Mucosa of stomach (tissue), 1 donor: Measurements from ENCODE around the gene PTPRE.
A peak's percentile ranks its signal among the peaks of the same experiment; 100 is the strongest.

ENCODE experiments used
- H3K27me3 ChIP-seq: one replicate; pipeline ENCODE4 v1.7.0; 2013; ENCODE audit warnings: mild to moderate bottlenecking, low read length; ENCODE audit not compliant: control insufficient read depth, insufficient read depth
- H3K36me3 ChIP-seq: one replicate; pipeline ENCODE4 v1.7.0; 2013; ENCODE audit warnings: low read length; ENCODE audit not compliant: control insufficient read depth, insufficient read depth
- H3K4me1 ChIP-seq: one replicate; pipeline ENCODE4 v1.7.0; 2013; ENCODE audit warnings: mild to moderate bottlenecking, low read length; ENCODE audit not compliant: control insufficient read depth, insufficient read depth
- H3K4me3 ChIP-seq: one replicate; pipeline ENCODE4 v1.7.0; 2013; ENCODE audit warnings: low read length
- H3K9ac ChIP-seq: one replicate; pipeline ENCODE4 v1.7.0; 2013; ENCODE audit warnings: mild to moderate bottlenecking, low read length, moderate library complexity
- H3K9me3 ChIP-seq: one replicate; pipeline ENCODE4 v1.7.0; 2013; ENCODE audit warnings: mild to moderate bottlenecking, low read length, moderate library complexity; ENCODE audit not compliant: control insufficient read depth
- donor health status: Pancreatic carcinoma.

The PTPRE gene

GRCh38 chr10:128035557-128035973 is 128.7 kb downstream of the PTPRE start:
- Histone ChIP-seq H3K4me1 (peaks cover 9% of the 10 kb centered on the region), H3K4me3 (no peak overlapping the region), H3K9ac (no peak overlapping the region), H3K27me3 (no peaks in the 10 kb centered on the region), H3K36me3 (no peaks in the 10 kb centered on the region), H3K9me3 (no peaks in the 10 kb centered on the region)

- H3K4me1 ChIP-seq, result peaks cover 9% of the 10 kb centered on the region
- no peak overlapping the region for H3K9ac ChIP-seq
- H3K27me3 ChIP-seq, result no peaks in the 10 kb centered on the region
- H3K9me3 ChIP-seq, result no peaks in the 10 kb centered on the region
- no peak overlapping the region for H3K4me3 ChIP-seq
- H3K36me3 ChIP-seq, result no peaks in the 10 kb centered on the region
Observed at GRCh38 chr10:128036011-128036615, 129.2 kb downstream of the PTPRE start.

DNA sequence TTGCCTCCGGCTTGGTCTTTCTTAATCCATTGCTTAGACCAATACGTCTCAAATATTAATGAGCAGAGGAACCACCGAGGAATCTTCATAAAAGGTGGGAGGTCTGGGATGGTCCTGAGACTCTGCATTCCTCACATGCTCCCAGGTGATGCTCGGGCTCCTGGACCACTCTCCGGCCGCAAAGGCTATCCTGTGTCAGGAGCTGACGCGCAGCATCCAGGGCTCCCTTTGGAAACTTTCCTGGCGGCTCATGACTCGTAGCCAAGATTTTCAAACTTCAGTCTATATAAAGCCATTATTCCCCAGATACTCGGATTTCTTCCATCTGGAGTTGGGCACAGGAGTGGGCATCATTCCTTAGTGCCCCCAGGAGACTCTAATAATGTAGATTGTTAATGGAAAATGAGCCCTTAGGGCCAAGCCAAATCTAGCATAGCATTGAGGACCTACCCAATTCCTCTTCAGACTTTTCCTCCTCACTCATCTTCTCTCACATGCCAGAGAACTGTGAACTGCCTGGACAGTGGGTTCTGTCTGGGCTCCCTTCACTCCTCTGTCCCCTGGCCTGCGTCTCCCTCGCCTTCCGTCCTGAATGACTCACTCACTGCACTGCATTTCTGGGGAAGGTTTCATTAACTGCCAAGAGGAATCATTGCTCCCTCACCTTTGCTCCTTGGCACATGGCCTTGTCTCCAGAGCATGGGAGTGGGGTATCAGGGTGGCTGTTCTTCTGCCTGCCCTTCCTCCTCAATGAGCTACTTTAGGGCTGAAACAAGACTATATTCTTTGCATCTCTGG is 130.0 kb downstream of the PTPRE start:
- no peaks in the 10 kb centered on the region for H3K36me3 ChIP-seq
- peak overlapping the region; percentile 25 for H3K9ac ChIP-seq
- H3K4me3 ChIP-seq, result no peak overlapping the region
- peaks cover 9% of the 10 kb centered on the region for H3K4me1 ChIP-seq
- H3K9me3 ChIP-seq, result no peaks in the 10 kb centered on the region
- H3K27me3 ChIP-seq, result no peaks in the 10 kb centered on the region

DNA sequence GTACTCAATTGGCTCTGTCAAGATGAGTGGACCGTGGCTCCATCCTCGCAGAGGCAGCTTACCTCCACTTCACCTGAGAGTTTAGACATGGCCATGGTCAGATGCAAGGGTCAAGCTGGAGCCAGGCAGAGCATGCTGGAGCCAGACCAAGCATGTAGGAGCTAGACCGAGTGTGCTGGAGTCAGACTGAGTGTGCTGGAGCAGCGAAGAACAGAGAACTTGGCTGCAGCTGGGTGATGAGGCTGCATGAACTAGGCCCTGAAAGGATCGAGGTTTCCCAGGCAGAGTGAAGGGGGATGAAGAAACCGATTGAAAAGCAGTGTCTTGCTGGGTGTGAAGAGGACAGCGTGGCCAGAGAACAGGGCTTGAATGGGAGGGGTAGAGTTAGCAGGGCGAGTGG is 133.2 kb downstream of the PTPRE start:
- H3K4me1 ChIP-seq, result peaks cover 9% of the 10 kb centered on the region
- no peak overlapping the region for H3K9ac ChIP-seq
- no peak overlapping the region for H3K4me3 ChIP-seq
- H3K9me3 ChIP-seq, result no peaks in the 10 kb centered on the region
- H3K36me3 ChIP-seq, result no peaks in the 10 kb centered on the region
- H3K27me3 ChIP-seq, result no peaks in the 10 kb centered on the region

DNA sequence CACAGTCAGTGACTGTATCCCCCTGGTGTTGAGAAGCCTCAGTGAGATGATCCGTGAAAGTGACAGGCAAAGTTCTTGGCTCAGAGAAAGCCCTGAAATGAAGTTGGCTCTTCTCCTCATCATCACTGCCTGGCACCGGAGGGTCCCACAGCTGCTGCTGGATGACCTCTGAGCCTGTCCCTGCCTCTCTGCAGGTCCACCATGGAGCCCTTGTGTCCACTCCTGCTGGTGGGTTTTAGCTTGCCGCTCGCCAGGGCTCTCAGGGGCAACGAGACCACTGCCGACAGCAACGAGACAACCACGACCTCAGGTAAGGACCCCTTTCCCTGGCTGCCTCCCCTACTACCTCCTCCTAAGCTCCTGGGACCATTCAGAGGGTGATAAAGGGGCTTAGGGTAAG is 133.8 kb downstream of the PTPRE start:
- Histone ChIP-seq H3K27me3 (no peaks in the 10 kb centered on the region), H3K4me3 (no peak overlapping the region), H3K9ac (no peak overlapping the region), H3K36me3 (no peaks in the 10 kb centered on the region), H3K4me1 (peaks cover 9% of the 10 kb centered on the region), H3K9me3 (no peaks in the 10 kb centered on the region)

- no peaks in the 10 kb centered on the region for H3K36me3 ChIP-seq
- no peaks in the 10 kb centered on the region for H3K9me3 ChIP-seq
- H3K4me3 ChIP-seq, result no peak overlapping the region
- no peak overlapping the region for H3K9ac ChIP-seq
- H3K4me1 ChIP-seq, result peaks cover 9% of the 10 kb centered on the region
- H3K27me3 ChIP-seq, result no peaks in the 10 kb centered on the region
Observed at GRCh38 chr10:128042131-128042610, 135.3 kb downstream of the PTPRE start.

- H3K36me3 ChIP-seq, result no peaks in the 10 kb centered on the region
- no peaks in the 10 kb centered on the region for H3K9me3 ChIP-seq
- no peaks in the 10 kb centered on the region for H3K27me3 ChIP-seq
- H3K4me3 ChIP-seq, result no peak overlapping the region
- H3K9ac ChIP-seq, result no peak overlapping the region
- H3K4me1 ChIP-seq, result peaks cover 16% of the 10 kb centered on the region
Observed at GRCh38 chr10:128043259-128044045, 136.5 kb downstream of the PTPRE start.

DNA sequence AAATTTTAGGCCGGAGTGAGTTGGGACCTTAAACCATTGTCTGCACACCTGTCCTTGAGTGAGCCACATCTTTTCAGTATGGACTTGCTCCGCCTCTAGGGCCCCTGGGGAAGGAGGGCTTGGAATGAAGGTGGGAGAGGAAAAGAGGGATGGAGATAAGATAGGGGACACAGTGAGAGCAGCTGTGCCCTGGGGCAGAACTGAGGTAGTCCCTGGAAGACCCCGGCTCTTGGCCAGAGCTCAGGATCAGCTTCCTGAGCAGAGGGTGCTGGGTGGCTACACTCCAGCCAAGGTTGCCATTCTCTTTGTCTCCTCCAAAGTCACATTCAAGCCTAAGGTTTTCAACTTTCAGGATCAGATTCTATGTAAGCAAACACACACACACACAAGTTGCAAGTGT is 137.3 kb downstream of the PTPRE start:
- H3K4me3 ChIP-seq, result no peak overlapping the region
- H3K36me3 ChIP-seq, result no peaks in the 10 kb centered on the region
- H3K9ac ChIP-seq, result no peak overlapping the region
- H3K9me3 ChIP-seq, result no peaks in the 10 kb centered on the region
- H3K4me1 ChIP-seq, result peaks cover 16% of the 10 kb centered on the region
- no peaks in the 10 kb centered on the region for H3K27me3 ChIP-seq

GRCh38 chr10:128044961-128045832 is 138.3 kb downstream of the PTPRE start:
- peaks cover 16% of the 10 kb centered on the region for H3K4me1 ChIP-seq

GRCh38 chr10:128045833-128046120 is 138.9 kb downstream of the PTPRE start:
- no peaks in the 10 kb centered on the region for H3K9me3 ChIP-seq
- H3K4me1 ChIP-seq, result peaks cover 16% of the 10 kb centered on the region
- no peaks in the 10 kb centered on the region for H3K36me3 ChIP-seq

More at GRCh38 chr10:128044961-128045832, 138.3 kb downstream of the PTPRE start:
- Histone ChIP-seq H3K4me3 (no peak overlapping the region), H3K36me3 (no peaks in the 10 kb centered on the region), H3K9ac (no peak overlapping the region), H3K27me3 (no peaks in the 10 kb centered on the region), H3K9me3 (no peaks in the 10 kb centered on the region)

GRCh38 chr10:128046156-128046952 is 139.5 kb downstream of the PTPRE start:
- Histone ChIP-seq H3K9me3 (no peaks in the 10 kb centered on the region), H3K27me3 (no peaks in the 10 kb centered on the region), H3K9ac (no peak overlapping the region), H3K4me3 (no peak overlapping the region), H3K36me3 (no peaks in the 10 kb centered on the region), H3K4me1 (peaks cover 20% of the 10 kb centered on the region)

More at GRCh38 chr10:128045833-128046120, 138.9 kb downstream of the PTPRE start:
- no peak overlapping the region for H3K9ac ChIP-seq
- no peaks in the 10 kb centered on the region for H3K27me3 ChIP-seq
- H3K4me3 ChIP-seq, result no peak overlapping the region
